22Rv1 (cell line): Measurements from ENCODE around the gene LINC01488.

Experiments
- CTCF ChIP-seq: fragments of 450-650 bp; IDR thresholded peaks from 2 replicates; pipeline ENCODE4 v1.5.1; 2017; ENCODE audit warnings: mild to moderate bottlenecking
- ZFX ChIP-seq: fragments of 450-650 bp; IDR thresholded peaks from 2 replicates; pipeline ENCODE4 v1.6.1; 2017; ENCODE audit warnings: antibody characterized with exemption, borderline replicate concordance

GRCh38 chr11:69483691-69484426 lies 2.4 kb downstream of the LINC01488 start:
- no peak for TF ChIP-seq CTCF
- TF ChIP-seq ZFX: no peak
